SK-N-SH (cell line): ENCODE data around the gene MAPK14. TPM values are rescaled to one million over a fixed set of nuclear protein-coding genes. Genes with fewer than 3 reads are reported as not detected.

Experiments
- CTCF ChIA-PET: fragments of 300-600, 350-600 bp; formaldehyde crosslinking; extraction: SDS; loops from one replicate; lab custom pipeline; 2021; lab: Yijun Ruan, JAX
- POLR2A ChIA-PET: fragments of 350-600 bp; sonication (Branson Sonifier 250); formaldehyde crosslinking; extraction: SDS; loops from one replicate; lab custom pipeline; 2020; ENCODE audit warnings: antibody characterized with exemption, inconsistent platforms; lab: Yijun Ruan, JAX
- DNase-seq: peaks from one replicate; pipeline ENCODE4 v3.0.0; 2012
- H2AFZ ChIP-seq: fragments of 200-600 bp; sonication (generic); 2 replicates; pipeline ENCODE4 v1.8.1; 2016; ENCODE audit warnings: antibody characterized with exemption, mild to moderate bottlenecking, low read depth
- H3F3A ChIP-seq: fragments of 200-600 bp; sonication (generic); replicated peaks from 2 replicates; pipeline ENCODE3; 2016; ENCODE audit warnings: antibody characterized with exemption, mild to moderate bottlenecking; ENCODE audit not compliant: insufficient read depth
- H3K27ac ChIP-seq, 2 experiments: fragments of 200-500 bp in 1 of 2; fragments of 200-600 bp in 1 of 2; sonication (Bioruptor generic) in 1 of 2; sonication (generic), shearing (Covaris generic) in 1 of 2; 2 replicates each; pipeline versions ENCODE4 v1.5.1 to v1.6.1; 2014 to 2016; ENCODE audit warnings: low read depth in 2 of 2, inconsistent platforms in 1 of 2, low read length in 1 of 2, mild to moderate bottlenecking in 1 of 2, mixed read lengths in 1 of 2
- H3K27me3 ChIP-seq: fragments of 200-600 bp; sonication (generic), shearing (Covaris generic); 2 replicates; pipeline ENCODE4 v1.6.1; 2016; ENCODE audit warnings: mixed run types; ENCODE audit not compliant: insufficient read depth
- H3K36me3 ChIP-seq, 2 experiments: fragments of 200-500 bp in 1 of 2; fragments of 200-600 bp in 1 of 2; sonication (Bioruptor generic) in 1 of 2; sonication (generic) in 1 of 2; replicated peaks in 1 of 2; 2 replicates each; pipeline versions ENCODE3 to v1.5.1; 2014 to 2016; ENCODE audit warnings: low read length in 1 of 2, mild to moderate bottlenecking in 1 of 2; ENCODE audit not compliant: insufficient read depth in 2 of 2, control insufficient read depth in 1 of 2
- H3K4me1 ChIP-seq, 2 experiments: fragments of 200-500 bp in 1 of 2; fragments of 200-600 bp in 1 of 2; sonication (Bioruptor generic) in 1 of 2; sonication (generic), shearing (Covaris generic) in 1 of 2; 2 replicates each; pipeline versions ENCODE4 v1.5.1 to v1.6.1; 2014 to 2016; ENCODE audit warnings: low read depth in 1 of 2, low read length in 1 of 2, mixed run types in 1 of 2; ENCODE audit not compliant: insufficient read depth in 2 of 2, control insufficient read depth in 1 of 2
- H3K4me2 ChIP-seq: fragments of 200-600 bp; sonication (generic), shearing (Covaris generic); 2 replicates; pipeline ENCODE4 v1.6.1; 2017; ENCODE audit warnings: mixed run types
- H3K4me3 ChIP-seq, 2 experiments: fragments of 200-500 bp in 1 of 2; fragments of 200-600 bp in 1 of 2; sonication (Bioruptor generic) in 1 of 2; sonication (generic), shearing (Covaris generic) in 1 of 2; 2 replicates each; pipeline versions ENCODE4 v1.5.1 to v1.8.1; 2014 to 2016; ENCODE audit warnings: low read depth in 2 of 2, inconsistent platforms in 1 of 2, low read length in 1 of 2, mild to moderate bottlenecking in 1 of 2, mixed read lengths in 1 of 2, moderate library complexity in 1 of 2
- H3K79me2 ChIP-seq: fragments of 200-600 bp; sonication (generic); 2 replicates; pipeline ENCODE4 v1.8.1; 2017; ENCODE audit warnings: mild to moderate bottlenecking; ENCODE audit not compliant: insufficient read depth
- H3K9ac ChIP-seq: fragments of 200-600 bp; sonication (generic); 2 replicates; pipeline ENCODE4 v1.6.1; 2017; ENCODE audit warnings: mixed run types
- H3K9me2 ChIP-seq: fragments of 200-600 bp; sonication (generic); 2 replicates; pipeline ENCODE4 v1.6.1; 2017; ENCODE audit warnings: mixed run types
- H3K9me3 ChIP-seq: fragments of 200-600 bp; sonication (generic); 2 replicates; pipeline ENCODE4 v1.6.1; 2017; ENCODE audit warnings: mixed run types, mild to moderate bottlenecking, moderate library complexity
- H4K20me1 ChIP-seq: fragments of 200-600 bp; sonication (generic); 2 replicates; pipeline ENCODE4 v1.6.1; 2017; ENCODE audit warnings: mild to moderate bottlenecking, mixed run types; ENCODE audit not compliant: insufficient read depth
- CTCF ChIP-seq: fragments of 200-600 bp; sonication (generic); IDR thresholded peaks from 2 replicates; pipeline ENCODE4 v1.6.1; 2017; ENCODE audit warnings: antibody characterized with exemption, mild to moderate bottlenecking, moderate library complexity
- EZH2phosphoT487 ChIP-seq: fragments of 200-600 bp; sonication (generic); IDR thresholded peaks from 2 replicates; pipeline ENCODE4 v1.6.1; 2017; ENCODE audit warnings: low read depth, mixed run types, mild to moderate bottlenecking, antibody characterized with exemption, moderate library complexity, borderline replicate concordance
- FOXJ3 ChIP-seq: sonication (generic); formaldehyde crosslinking; IDR thresholded peaks from 2 replicates; pipeline ENCODE4 v1.5.1; 2020; ENCODE audit warnings: mild to moderate bottlenecking, missing genetic modification reagents
- FOXM1 ChIP-seq: IDR thresholded peaks from 2 replicates; pipeline ENCODE4 v1.4.0; 2012; ENCODE audit warnings: low read depth, mild to moderate bottlenecking
- GABPA ChIP-seq: IDR thresholded peaks from 2 replicates; pipeline ENCODE4 v1.4.0; 2012; ENCODE audit warnings: low read depth, mild to moderate bottlenecking
- GATA2 ChIP-seq: sonication (generic); formaldehyde crosslinking; IDR thresholded peaks from 2 replicates; pipeline ENCODE4 v1.5.0; 2020; ENCODE audit warnings: mild to moderate bottlenecking, missing genetic modification reagents
- IRF3 ChIP-seq: fragments of 150-350 bp; IDR thresholded peaks from 2 replicates; pipeline ENCODE4 v1.6.1; 2016; ENCODE audit warnings: mild to moderate bottlenecking, low read depth, low read length
- MAX ChIP-seq: IDR thresholded peaks from 2 replicates; pipeline ENCODE4 v1.4.0; 2012; ENCODE audit warnings: low read depth
- MEF2A ChIP-seq: IDR thresholded peaks from 2 replicates; pipeline ENCODE4 v1.4.0; 2012; ENCODE audit warnings: low read depth, borderline replicate concordance
- MXI1 ChIP-seq: IDR thresholded peaks from 2 replicates; pipeline ENCODE4 v1.6.1; 2012; ENCODE audit warnings: mild to moderate bottlenecking, low read depth, low read length, improper control_type of control experiment
- NRF1 ChIP-seq: IDR thresholded peaks from 2 replicates; pipeline ENCODE4 v1.6.1; 2012; ENCODE audit warnings: low read depth, mild to moderate bottlenecking, low read length
- PBX3 ChIP-seq: IDR thresholded peaks from 2 replicates; pipeline ENCODE4; 2012
- POLR2AphosphoS5 ChIP-seq: IDR thresholded peaks from 2 replicates; pipeline ENCODE4 v1.6.1; 2012; ENCODE audit warnings: low read depth, low read length
- RAD21 ChIP-seq: IDR thresholded peaks from 2 replicates; pipeline ENCODE4 v1.6.1; 2012; ENCODE audit warnings: mild to moderate bottlenecking, low read length
- RCOR1 ChIP-seq: fragments of 150-350 bp; IDR thresholded peaks from 2 replicates; pipeline ENCODE4 v1.6.1; 2017; ENCODE audit warnings: antibody characterized with exemption, low read length
- REST ChIP-seq: IDR thresholded peaks from 2 replicates; pipeline ENCODE4 v1.6.1; 2012; ENCODE audit warnings: mild to moderate bottlenecking, low read depth, low read length, moderate library complexity
- SIN3A ChIP-seq: IDR thresholded peaks from 2 replicates; pipeline ENCODE4 v1.6.1; 2012; ENCODE audit warnings: low read depth, mild to moderate bottlenecking, low read length, moderate library complexity, borderline replicate concordance
- SMC3 ChIP-seq: IDR thresholded peaks from 2 replicates; pipeline ENCODE4 v1.6.1; 2012; ENCODE audit warnings: low read depth, low read length, improper control_type of control experiment
- TAF1 ChIP-seq: IDR thresholded peaks from 2 replicates; pipeline ENCODE4 v1.6.1; 2012; ENCODE audit warnings: low read depth, mild to moderate bottlenecking, low read length, moderate library complexity, borderline replicate concordance
- TEAD4 ChIP-seq: IDR thresholded peaks from 2 replicates; pipeline ENCODE4 v1.4.0; 2012; ENCODE audit warnings: mild to moderate bottlenecking, borderline replicate concordance; ENCODE audit not compliant: insufficient read depth
- polyA plus RNA-seq, 3 experiments: library from polyadenylated mRNA; depleted of rRNA; stranded (reverse); fragments of >200 nt; gene quantifications; 2 replicates each; pipeline ENCODE4 v1.2.3, GENCODE V29; 2012

MAPK14 gene
- polyA plus RNA-seq, 1 of the 3 experiments (the other 2 are of a cell fraction), result 19.8 TPM

GRCh38 chr6:36073587-36073986 lies 46.0 kb downstream of the MAPK14 start:
- Histone ChIP-seq H3K9me3 (no peaks in the 10 kb centered on the region), H3K4me2 (no peak overlapping the region), H2AFZ (no peak overlapping the region), H3K4me3 (no peak overlapping the region), H3K27ac (peak overlapping the region in 1 of 2 experiments; percentile 31; a peak in 1 of 4 replicates), H3K4me1 (no peaks in the 10 kb centered on the region; a peak in 1 of 4 replicates), H3K27me3 (no peaks in the 10 kb centered on the region), H3K36me3 (peaks cover 23 to 32% of the 10 kb centered on the region in 2 experiments), H4K20me1 (peaks cover 19% of the 10 kb centered on the region; the same call in 1 of the 2 replicates), H3F3A (no peaks in the 10 kb centered on the region), H3K79me2 (peaks cover 49% of the 10 kb centered on the region), H3K9me2 (no peaks in the 10 kb centered on the region), H3K9ac (no peak overlapping the region)
- TF ChIP-seq MXI1 (no peak), GATA2 (CRISPR knock-in tag) (no peak), NRF1 (no peak), FOXM1 (no peak), FOXJ3 (CRISPR knock-in tag) (no peak), POLR2AphosphoS5 (no peak), TEAD4 (no peak), REST (no peak), SMC3 (no peak), EZH2phosphoT487 (no peak), SIN3A (no peak), CTCF (no peak; the same call in 1 of the 2 replicates), MEF2A (no peak), RCOR1 (no peak), PBX3 (no peak), TAF1 (no peak), RAD21 (no peak), IRF3 (no peak), MAX (no peak), GABPA (no peak)
- CTCF ChIA-PET, result interaction anchor here (0.9 to 2.1 kb wide), 7 partner anchors 9 to 268 kb away, joined by 3 to 19 read pairs (median 4); partner anchors contain the start of gene MAPK14
- DNase-seq, result peak; percentile 17
- POLR2A ChIA-PET, result interaction anchor here (1.2 kb wide), 1 partner anchor 46 kb away, joined by 3 read pairs; the partner anchor contains the start of gene MAPK14
